GM23338 (cell line): ENCODE data around the gene PRR13.

Experiments
- CREB1 ChIP-seq: fragments of 250-450 bp; sonication (Bioruptor Pico); IDR thresholded peaks from 2 replicates; pipeline ENCODE4 v1.5.0; 2020; ENCODE audit warnings: low read depth, mild to moderate bottlenecking, moderate library complexity
- CTCF ChIP-seq, 2 experiments: fragments of 200-600 bp in 1 of 2; sonication (generic) in 1 of 2; conservative IDR thresholded peaks; 2 replicates each; pipeline versions ENCODE4 v1.5.1 to v1.6.1; 2016 to 2017; ENCODE audit warnings: antibody characterized with exemption in 2 of 2, low read depth in 2 of 2, mild to moderate bottlenecking in 2 of 2, moderate library complexity in 1 of 2
- EZH2 ChIP-seq: fragments of 200-600 bp; sonication (generic); IDR thresholded peaks from one replicate; pipeline ENCODE4 v1.8.0; 2017; ENCODE audit warnings: antibody characterized with exemption, mild to moderate bottlenecking, low read depth; ENCODE audit not compliant: unreplicated experiment
- EZH2phosphoT487 ChIP-seq: fragments of 200-600 bp; sonication (generic); IDR thresholded peaks from one replicate; pipeline ENCODE4 v1.8.1; 2018; ENCODE audit warnings: antibody characterized with exemption; ENCODE audit not compliant: unreplicated experiment
- JUNB ChIP-seq: IDR thresholded peaks from one replicate; pipeline ENCODE4 v1.6.1; 2016; ENCODE audit warnings: antibody characterized with exemption; ENCODE audit not compliant: unreplicated experiment
- NANOG ChIP-seq: IDR thresholded peaks from 2 replicates; pipeline ENCODE4 v1.6.1; 2016; ENCODE audit warnings: antibody characterized with exemption, borderline replicate concordance
- POLR2AphosphoS5 ChIP-seq: IDR thresholded peaks from 2 replicates; pipeline ENCODE4 v1.6.1; 2016; ENCODE audit warnings: antibody characterized with exemption, low read depth
- REST ChIP-seq: IDR thresholded peaks from one replicate; pipeline ENCODE4 v1.6.1; 2018; ENCODE audit warnings: antibody characterized with exemption; ENCODE audit not compliant: unreplicated experiment
- STAT1 ChIP-seq: IDR thresholded peaks from one replicate; pipeline ENCODE4 v1.6.1; 2016; ENCODE audit warnings: antibody characterized with exemption; ENCODE audit not compliant: unreplicated experiment
- ZNF114 ChIP-seq: fragments of 250-450 bp; sonication (Bioruptor Pico); IDR thresholded peaks from 2 replicates; pipeline ENCODE4 v1.5.0; 2020; ENCODE audit warnings: mild to moderate bottlenecking, moderate library complexity
- ZNF331 ChIP-seq: fragments of 250-450 bp; sonication (Bioruptor Pico); IDR thresholded peaks from 2 replicates; pipeline ENCODE4 v1.5.0; 2020; ENCODE audit warnings: low read depth, mild to moderate bottlenecking, moderate library complexity
- TF ChIP-seq, protein P1 (sequence below): IDR thresholded peaks from 2 replicates; pipeline ENCODE4 v1.6.1; 2016; ENCODE audit warnings: antibody characterized with exemption

DNA sequence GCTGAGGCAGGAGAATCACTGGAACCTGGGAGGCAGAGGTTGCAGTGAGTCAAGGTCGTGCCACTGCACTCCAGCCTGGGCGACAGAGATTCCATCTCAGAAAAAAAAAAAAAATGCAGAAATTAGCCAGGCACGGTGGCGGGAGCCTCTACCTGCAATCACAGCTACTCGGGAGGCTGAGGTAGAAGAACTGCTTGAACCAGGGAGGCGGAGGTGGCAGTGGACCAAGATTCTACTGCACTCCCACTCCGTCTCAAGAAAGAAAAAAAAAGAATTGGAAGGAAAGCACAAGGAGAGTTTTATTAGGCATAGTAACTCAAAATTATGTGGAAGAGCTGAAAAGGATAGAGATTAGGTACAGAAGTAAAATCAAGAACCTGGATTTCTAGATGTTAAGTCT lies 38.7 kb upstream of the PRR13 start:
- TF ChIP-seq CTCF (conservative IDR thresholded peaks at IDR 0.05; ENCODE audit: low read depth in 2 of 2) (no peak), REST (no peak), POLR2AphosphoS5 (no peak), EZH2 (no peak), EZH2phosphoT487 (no peak), STAT1 (no peak), NANOG (no peak), ZNF114 (CRISPR knock-in tag) (no peak), JUNB (no peak), ZNF331 (CRISPR knock-in tag) (no peak), CREB1 (CRISPR knock-in tag) (no peak)
- TF ChIP-seq, protein P1, sequence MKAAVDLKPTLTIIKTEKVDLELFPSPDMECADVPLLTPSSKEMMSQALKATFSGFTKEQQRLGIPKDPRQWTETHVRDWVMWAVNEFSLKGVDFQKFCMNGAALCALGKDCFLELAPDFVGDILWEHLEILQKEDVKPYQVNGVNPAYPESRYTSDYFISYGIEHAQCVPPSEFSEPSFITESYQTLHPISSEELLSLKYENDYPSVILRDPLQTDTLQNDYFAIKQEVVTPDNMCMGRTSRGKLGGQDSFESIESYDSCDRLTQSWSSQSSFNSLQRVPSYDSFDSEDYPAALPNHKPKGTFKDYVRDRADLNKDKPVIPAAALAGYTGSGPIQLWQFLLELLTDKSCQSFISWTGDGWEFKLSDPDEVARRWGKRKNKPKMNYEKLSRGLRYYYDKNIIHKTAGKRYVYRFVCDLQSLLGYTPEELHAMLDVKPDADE, result no peak
